ENCODE measurements around the gene NRGN. TPM values are rescaled to one million over a fixed set of nuclear protein-coding genes. Genes with fewer than 3 reads are reported as not detected.

Gene NRGN
- total and polyA plus RNA-seq, 10 of the 15 experiments (the other 5 are each of a cell fraction or from before 2014, with no cell fraction given) = 0.36 to 3.2 (median 1.1) TPM; not detected in 2

- no peaks in the 10 kb centered on the region for H3K79me2 ChIP-seq (ENCODE audit: control insufficient read depth, insufficient read depth, low read length)
- intact Hi-C loops (cut with micrococcal nuclease; ENCODE audit: unreplicated experiment) (no loop called here), in situ Hi-C loops (cut with MboI) (no loop called here)
- no peak overlapping the region for H3K4me2 ChIP-seq (ENCODE audit: control insufficient read depth, insufficient read depth)
- POLR2A ChIA-PET = interaction anchor here (0.9 kb wide), 1 partner anchor 9 kb away, joined by 3 read pairs; no protein-coding TSS in a partner anchor
- no peak overlapping the region for H3K9ac ChIP-seq (ENCODE audit: control insufficient read depth, insufficient read depth, low read length)
- H4K20me1 ChIP-seq (ENCODE audit: control insufficient read depth, insufficient read depth) = no peaks in the 10 kb centered on the region
- H3K4me1 ChIP-seq (ENCODE audit: control insufficient read depth, insufficient read depth, low read length) = peaks cover 10% of the 10 kb centered on the region
- DNase-seq (ENCODE audit: low read depth, low spot score) = no peak
- CTCF ChIA-PET = interaction anchor here (1.0 to 1.7 kb wide), 3 partner anchors 8 to 64 kb away, joined by 3 to 8 read pairs (median 5); partner anchors contain the start of genes SIAE and SPA17
- RAD21 ChIA-PET (ENCODE audit: unreplicated experiment) = interaction anchor here (1.0 kb wide), 1 partner anchor 67 kb away, joined by 3 read pairs; no protein-coding TSS in a partner anchor
- H3K27me3 ChIP-seq (replicated peaks in 1 of 2; ENCODE audit: control insufficient read depth in 2 of 2, insufficient read depth in 2 of 2, low read length in 1 of 2) = peaks cover 2 to 3% of the 10 kb centered on the region in 2 experiments; a peak in 1 of 4 replicates
- no peak for TF ChIP-seq HDAC6 (IDR thresholded peaks at IDR 0.05; ENCODE audit: unreplicated experiment)
- no peak for TF ChIP-seq TBL1XR1 (IDR thresholded peaks at IDR 0.05; ENCODE audit: low read depth, low read length)
- TF ChIP-seq EGR1 (IDR thresholded peaks at IDR 0.05; ENCODE audit: borderline replicate concordance in 1 of 2, low read depth in 2 of 2, low read length in 2 of 2) = no peak
- no peak for TF ChIP-seq MYB (IDR thresholded peaks at IDR 0.05; ENCODE audit: borderline replicate concordance, low read depth, low read length)
- TF ChIP-seq MAX (IDR thresholded peaks at IDR 0.05; ENCODE audit: low read depth, low read length) = no peak
- TF ChIP-seq REST (IDR thresholded peaks at IDR 0.05; ENCODE audit: low read depth, low read length) = no peak
- TF ChIP-seq BCLAF1 (IDR thresholded peaks at IDR 0.05) = no peak
- TF ChIP-seq NFXL1 (IDR thresholded peaks at IDR 0.05; ENCODE audit: borderline replicate concordance) = no peak
- no peak for TF ChIP-seq POLR2A (IDR thresholded peaks at IDR 0.05; ENCODE audit: low read depth, low read length)
- no peak for TF ChIP-seq E4F1 (IDR thresholded peaks at IDR 0.05; ENCODE audit: borderline replicate concordance, partially characterized antibody)
- no peak for TF ChIP-seq SRF (IDR thresholded peaks at IDR 0.05; ENCODE audit: low read depth in 2 of 2, low read length in 2 of 2)
- no peak for FAIRE-seq
- no peaks in the 10 kb centered on the region for H3K36me3 ChIP-seq (ENCODE audit: control insufficient read depth in 2 of 2, insufficient read depth in 2 of 2, low read length in 1 of 2)
- SMC1A ChIA-PET (ENCODE audit: uncharacterized antibody, unreplicated experiment) = interaction anchor here (1.1 kb wide), 1 partner anchor 26 kb away, joined by 3 read pairs; no protein-coding TSS in a partner anchor
- H3K27ac ChIP-seq (ENCODE audit: control insufficient read depth, insufficient read depth) = no peak overlapping the region
- 50% methylated on average over 7 of the region's 7 CpGs for WGBS (ENCODE audit: insufficient coverage, insufficient replicate concordance, low lambda C conversion rate, missing lambda C conversion rate)
- no peak overlapping the region for H3K4me3 ChIP-seq
- no peak overlapping the region for H2AFZ ChIP-seq (ENCODE audit: control insufficient read depth, low read depth, low read length)
- no TSS peak for BruUV-seq (replicated peaks)
- H3K9me3 ChIP-seq (replicated peaks; ENCODE audit: control insufficient read depth, insufficient read depth, low read length) = no peaks in the 10 kb centered on the region
- ATAC-seq = no peak
These were observed 2.0 kb upstream of the NRGN start for GRCh38 chr11:124737638-124738305.

All from GM12878 (cell line).